ENCODE results near the gene BMP7.
A peak's percentile ranks its signal among the peaks of the same experiment; 100 is the strongest.
"Not testable (repeated sequence)": the region's sequence is repeated elsewhere in the genome, so short reads cannot be mapped to it uniquely, and the experiment has no call there.

The BMP7 gene

GRCh38 chr20:57264908-57265335 lies 1.5 kb downstream of the BMP7 start:
- DNase-seq: not testable (repeated sequence)

GRCh38 chr20:57263801-57264792 lies 2.3 kb downstream of the BMP7 start:
- peak; percentile 44 for DNase-seq

- DNase-seq: no peak
Measured at GRCh38 chr20:57262784-57263609, 3.4 kb downstream of the BMP7 start.

- DNase-seq: peak; percentile 37
Measured at GRCh38 chr20:57262301-57262700, 4.1 kb downstream of the BMP7 start.

DNA sequence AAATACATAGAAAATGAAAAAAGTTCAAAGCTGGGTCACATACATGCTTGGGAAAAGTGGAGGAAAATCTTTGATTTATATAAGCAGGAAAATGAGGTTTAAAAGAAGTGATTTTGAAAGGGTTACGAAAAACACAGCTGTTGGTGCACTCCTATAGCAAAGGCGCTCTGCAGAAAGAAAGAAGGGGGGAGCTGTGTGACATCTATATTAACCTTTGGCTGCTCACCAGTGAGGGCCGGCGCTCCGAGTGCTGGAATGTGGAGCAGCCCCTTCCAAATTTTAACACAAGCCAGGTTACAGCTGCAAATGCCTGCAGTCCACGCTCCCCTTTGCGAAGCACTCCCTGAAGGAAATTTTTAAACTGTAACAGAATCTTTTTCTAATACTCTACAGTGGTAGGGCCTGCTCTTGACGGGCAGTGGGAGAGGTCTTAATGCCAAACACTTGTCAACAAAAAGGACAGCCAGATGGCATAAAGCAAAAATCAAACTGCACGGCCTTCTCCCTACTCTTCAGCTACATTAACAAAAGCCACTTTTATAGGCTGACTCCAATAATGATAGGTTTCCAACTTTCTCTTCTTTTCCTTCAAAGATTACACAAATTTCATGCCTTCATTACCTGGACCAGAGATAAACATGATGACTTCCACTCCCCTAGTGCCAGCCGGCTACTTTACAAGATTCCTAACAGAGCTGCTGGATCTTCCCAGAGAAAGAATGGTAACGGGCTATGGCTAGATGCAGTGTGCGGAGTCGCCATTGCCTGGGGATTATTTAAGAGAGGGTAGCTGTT lies 4.8 kb downstream of the BMP7 start:
- peak; percentile 91 for DNase-seq

DNA sequence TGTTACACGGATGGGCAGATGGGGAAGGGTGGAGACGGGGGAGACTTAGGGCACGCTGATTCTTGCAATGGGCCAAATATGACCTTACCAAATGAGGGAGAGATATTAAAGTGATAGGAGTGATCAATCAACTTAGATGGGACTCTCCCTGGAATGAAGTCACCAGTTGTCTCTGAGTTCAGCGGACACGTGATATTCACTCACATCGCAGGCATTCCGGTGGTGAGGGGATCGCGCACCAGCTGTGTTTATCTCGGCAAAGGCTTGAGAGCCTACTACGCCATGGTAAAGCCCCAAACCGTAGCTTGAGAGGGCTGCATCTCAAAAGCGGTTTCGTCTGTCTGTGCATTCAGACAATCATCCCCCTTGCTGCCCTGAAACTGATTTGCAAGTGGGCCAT lies 5.5 kb downstream of the BMP7 start:
- peak; percentile 71 for DNase-seq

DNA sequence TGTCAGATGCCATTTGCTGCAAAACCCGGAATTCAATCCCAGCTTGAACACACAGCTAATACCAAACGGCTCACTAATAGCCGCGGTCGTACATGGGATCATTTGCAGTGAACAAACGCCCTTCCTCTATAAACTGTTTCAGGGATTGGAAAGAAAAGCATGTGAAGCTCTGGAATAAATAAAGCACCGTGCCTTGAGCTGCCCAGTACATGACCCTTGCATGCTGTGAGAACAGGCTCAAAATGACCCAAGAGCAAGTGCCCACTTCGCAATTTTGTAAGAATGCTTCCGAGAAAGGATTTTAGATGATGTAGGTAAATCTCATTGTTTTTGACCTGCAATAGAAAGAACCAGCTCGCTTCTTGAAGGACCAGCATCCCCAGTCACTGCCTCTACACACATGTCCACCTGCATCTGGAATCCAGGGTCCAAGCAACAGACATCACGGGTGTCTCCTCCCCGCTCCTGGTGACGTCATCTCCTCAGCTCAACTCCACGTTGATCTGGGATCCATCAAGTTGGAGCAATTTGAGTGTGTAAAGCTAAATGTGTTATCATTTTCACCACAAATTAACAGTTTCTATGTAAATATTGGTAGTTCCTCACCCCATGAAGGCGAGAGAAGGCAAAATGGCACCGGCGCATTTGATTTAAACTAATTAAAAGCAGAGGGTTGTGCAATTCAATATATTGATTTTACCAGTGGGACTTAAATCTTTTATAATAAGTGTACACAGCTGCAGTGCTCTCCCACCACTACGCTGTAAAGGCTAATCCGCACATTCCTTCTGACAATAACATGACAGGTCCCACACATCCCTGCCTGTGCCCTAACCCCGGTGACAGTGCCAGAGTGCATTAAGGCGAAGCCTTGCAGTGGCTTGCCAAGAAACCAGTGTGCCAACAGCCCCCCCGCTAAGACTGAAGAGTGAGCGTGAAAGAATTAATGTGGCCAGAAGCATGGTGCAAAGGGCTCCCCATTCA lies 6.2 kb downstream of the BMP7 start:
- peak; percentile 52 for DNase-seq

- peak; percentile 58 for DNase-seq
Measured at GRCh38 chr20:57259121-57259937, 7.1 kb downstream of the BMP7 start.

- no peak for DNase-seq
Measured at GRCh38 chr20:57257701-57258453, 8.6 kb downstream of the BMP7 start.

DNA sequence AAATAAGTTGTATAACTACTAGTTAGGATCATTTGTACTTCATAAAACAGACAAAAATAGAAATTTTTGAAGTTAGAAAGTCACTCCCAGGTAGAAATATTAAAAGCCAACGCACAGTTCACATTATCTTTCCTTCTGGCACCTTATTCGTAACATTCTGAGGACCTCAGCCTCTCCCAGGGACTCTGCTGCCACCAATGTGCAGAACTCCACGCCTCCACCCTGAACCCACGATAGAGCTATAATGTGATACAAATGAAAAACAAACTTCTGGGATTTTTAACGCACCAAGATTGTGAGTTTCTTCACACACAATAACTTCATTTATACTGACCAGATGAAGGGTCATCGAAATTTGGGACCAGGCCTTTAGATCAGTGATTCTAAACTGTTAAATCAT lies 9.5 kb downstream of the BMP7 start:
- no peak for DNase-seq

DNA sequence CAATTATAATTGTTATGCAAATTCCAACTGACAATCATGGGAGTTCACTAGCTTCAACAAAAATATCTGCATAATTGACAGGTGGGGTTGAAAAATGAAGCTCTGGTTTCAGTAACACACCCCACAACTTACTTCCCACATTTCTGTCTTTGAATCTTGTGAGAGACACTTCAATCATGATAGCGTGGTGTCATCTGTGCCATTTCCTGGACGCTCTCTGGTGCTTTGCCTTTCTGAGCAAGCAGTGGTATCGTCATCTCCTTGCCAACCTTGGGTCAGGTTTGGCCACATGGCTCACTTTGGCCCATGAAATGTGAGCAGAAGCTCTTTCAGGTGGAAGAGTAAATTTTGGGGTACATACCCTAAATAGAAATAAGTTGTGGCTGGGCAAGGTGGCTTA lies 10.2 kb downstream of the BMP7 start:
- no peak for DNase-seq

DNA sequence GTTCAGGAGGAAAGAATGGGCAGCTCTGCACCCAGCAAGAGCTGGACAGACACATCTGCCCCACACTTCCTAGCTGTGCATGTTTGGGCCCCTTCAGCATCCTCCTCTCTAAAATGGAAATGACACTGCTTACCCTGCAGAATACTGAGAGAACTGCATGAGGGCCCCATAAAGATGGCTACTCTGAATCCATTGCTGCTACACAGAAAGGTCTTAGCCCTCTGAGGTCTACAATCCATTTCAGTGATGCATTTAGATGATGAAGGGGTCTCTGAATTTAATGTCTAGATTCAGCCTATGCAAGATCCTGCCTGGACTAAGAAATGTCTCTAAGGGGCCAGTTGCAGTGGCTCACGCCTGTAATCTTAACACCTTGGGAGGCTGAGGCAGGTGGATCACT lies 11.3 kb downstream of the BMP7 start:
- no peak for DNase-seq

GRCh38 chr20:57252559-57253162 lies 13.8 kb downstream of the BMP7 start:
- DNase-seq: no peak

DNA sequence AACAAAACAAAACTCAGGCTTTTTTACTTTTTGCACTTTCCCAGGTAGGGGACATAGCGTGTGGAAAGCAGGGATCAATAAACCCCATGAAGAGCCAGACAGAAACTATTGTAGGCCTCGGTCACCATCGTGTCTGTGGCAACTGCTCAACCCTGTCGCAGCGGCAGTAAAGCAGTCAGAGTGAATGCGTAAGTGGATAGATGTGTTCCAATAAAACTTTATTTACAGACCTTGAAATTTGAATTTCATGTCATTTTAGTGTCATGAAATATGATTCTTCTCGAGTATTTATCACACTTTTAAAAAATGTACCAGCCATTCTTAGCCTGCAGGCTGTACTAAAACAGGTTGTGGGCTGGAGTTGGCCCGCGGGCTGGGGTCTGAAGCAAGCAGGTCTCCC lies 14.5 kb downstream of the BMP7 start:
- no peak for DNase-seq

DNA sequence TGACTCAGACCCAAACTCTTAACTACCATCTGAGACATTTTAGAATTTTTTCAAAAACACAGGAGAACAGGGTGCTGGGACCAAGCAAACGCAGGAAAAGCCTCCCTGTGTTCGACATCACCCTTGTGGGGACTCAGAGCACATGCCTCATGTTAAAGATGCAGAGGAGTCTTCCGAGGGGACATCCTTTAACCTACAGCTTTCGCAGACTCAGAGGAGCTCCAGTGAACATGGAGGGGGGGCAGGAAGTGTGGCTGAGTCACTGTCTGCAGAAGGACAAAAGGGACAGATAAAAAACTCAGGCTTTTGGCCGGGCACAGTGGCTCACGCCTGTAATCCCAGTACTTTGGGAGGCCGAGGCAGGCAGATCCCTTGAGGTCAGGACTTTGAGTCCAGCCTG lies 15.1 kb downstream of the BMP7 start:
- DNase-seq: no peak

- DNase-seq: no peak
Measured at GRCh38 chr20:57250607-57251343, 15.7 kb downstream of the BMP7 start.

- DNase-seq: no peak
Measured at GRCh38 chr20:57249772-57250171, 16.7 kb downstream of the BMP7 start.

- DNase-seq: no peak
Measured at GRCh38 chr20:57249073-57249472, 17.4 kb downstream of the BMP7 start.

All from femur (tissue), 1 donor.